SK-N-SH (cell line): Measurements from ENCODE around the gene IP6K2. TPM values are rescaled to one million over a fixed set of nuclear protein-coding genes. Genes with fewer than 3 reads are reported as not detected.

ENCODE experiments used
- CTCF ChIA-PET: fragments of 300-600, 350-600 bp; formaldehyde crosslinking; extraction: SDS; loops from one replicate; lab custom pipeline; 2021; lab: Yijun Ruan, JAX
- POLR2A ChIA-PET: fragments of 350-600 bp; sonication (Branson Sonifier 250); formaldehyde crosslinking; extraction: SDS; loops from one replicate; lab custom pipeline; 2020; ENCODE audit warnings: antibody characterized with exemption, inconsistent platforms; lab: Yijun Ruan, JAX
- DNase-seq: peaks from one replicate; pipeline ENCODE4 v3.0.0; 2012
- H2AFZ ChIP-seq: fragments of 200-600 bp; sonication (generic); 2 replicates; pipeline ENCODE4 v1.8.1; 2016; ENCODE audit warnings: antibody characterized with exemption, mild to moderate bottlenecking, low read depth
- H3F3A ChIP-seq: fragments of 200-600 bp; sonication (generic); replicated peaks from 2 replicates; pipeline ENCODE3; 2016; ENCODE audit warnings: antibody characterized with exemption, mild to moderate bottlenecking; ENCODE audit not compliant: insufficient read depth
- H3K27ac ChIP-seq, 2 experiments: fragments of 200-500 bp in 1 of 2; fragments of 200-600 bp in 1 of 2; sonication (Bioruptor generic) in 1 of 2; sonication (generic), shearing (Covaris generic) in 1 of 2; 2 replicates each; pipeline versions ENCODE4 v1.5.1 to v1.6.1; 2014 to 2016; ENCODE audit warnings: low read depth in 2 of 2, inconsistent platforms in 1 of 2, low read length in 1 of 2, mild to moderate bottlenecking in 1 of 2, mixed read lengths in 1 of 2
- H3K27me3 ChIP-seq: fragments of 200-600 bp; sonication (generic), shearing (Covaris generic); 2 replicates; pipeline ENCODE4 v1.6.1; 2016; ENCODE audit warnings: mixed run types; ENCODE audit not compliant: insufficient read depth
- H3K36me3 ChIP-seq, 2 experiments: fragments of 200-500 bp in 1 of 2; fragments of 200-600 bp in 1 of 2; sonication (Bioruptor generic) in 1 of 2; sonication (generic) in 1 of 2; replicated peaks in 1 of 2; 2 replicates each; pipeline versions ENCODE3 to v1.5.1; 2014 to 2016; ENCODE audit warnings: low read length in 1 of 2, mild to moderate bottlenecking in 1 of 2; ENCODE audit not compliant: insufficient read depth in 2 of 2, control insufficient read depth in 1 of 2
- H3K4me1 ChIP-seq, 2 experiments: fragments of 200-500 bp in 1 of 2; fragments of 200-600 bp in 1 of 2; sonication (Bioruptor generic) in 1 of 2; sonication (generic), shearing (Covaris generic) in 1 of 2; 2 replicates each; pipeline versions ENCODE4 v1.5.1 to v1.6.1; 2014 to 2016; ENCODE audit warnings: low read depth in 1 of 2, low read length in 1 of 2, mixed run types in 1 of 2; ENCODE audit not compliant: insufficient read depth in 2 of 2, control insufficient read depth in 1 of 2
- H3K4me2 ChIP-seq: fragments of 200-600 bp; sonication (generic), shearing (Covaris generic); 2 replicates; pipeline ENCODE4 v1.6.1; 2017; ENCODE audit warnings: mixed run types
- H3K4me3 ChIP-seq, 2 experiments: fragments of 200-500 bp in 1 of 2; fragments of 200-600 bp in 1 of 2; sonication (Bioruptor generic) in 1 of 2; sonication (generic), shearing (Covaris generic) in 1 of 2; 2 replicates each; pipeline versions ENCODE4 v1.5.1 to v1.8.1; 2014 to 2016; ENCODE audit warnings: low read depth in 2 of 2, inconsistent platforms in 1 of 2, low read length in 1 of 2, mild to moderate bottlenecking in 1 of 2, mixed read lengths in 1 of 2, moderate library complexity in 1 of 2
- H3K79me2 ChIP-seq: fragments of 200-600 bp; sonication (generic); 2 replicates; pipeline ENCODE4 v1.8.1; 2017; ENCODE audit warnings: mild to moderate bottlenecking; ENCODE audit not compliant: insufficient read depth
- H3K9ac ChIP-seq: fragments of 200-600 bp; sonication (generic); 2 replicates; pipeline ENCODE4 v1.6.1; 2017; ENCODE audit warnings: mixed run types
- H3K9me2 ChIP-seq: fragments of 200-600 bp; sonication (generic); 2 replicates; pipeline ENCODE4 v1.6.1; 2017; ENCODE audit warnings: mixed run types
- H3K9me3 ChIP-seq: fragments of 200-600 bp; sonication (generic); 2 replicates; pipeline ENCODE4 v1.6.1; 2017; ENCODE audit warnings: mixed run types, mild to moderate bottlenecking, moderate library complexity
- H4K20me1 ChIP-seq: fragments of 200-600 bp; sonication (generic); 2 replicates; pipeline ENCODE4 v1.6.1; 2017; ENCODE audit warnings: mild to moderate bottlenecking, mixed run types; ENCODE audit not compliant: insufficient read depth
- CHD2 ChIP-seq: fragments of 150-350 bp; IDR thresholded peaks from 2 replicates; pipeline ENCODE4 v1.6.1; 2018; ENCODE audit warnings: low read length; ENCODE audit not compliant: partially characterized antibody
- ELF1 ChIP-seq: IDR thresholded peaks from 2 replicates; pipeline ENCODE4 v1.4.0; 2012
- JUND ChIP-seq: IDR thresholded peaks from 2 replicates; pipeline ENCODE4 v1.4.0; 2012
- MXI1 ChIP-seq: IDR thresholded peaks from 2 replicates; pipeline ENCODE4 v1.6.1; 2012; ENCODE audit warnings: mild to moderate bottlenecking, low read depth, low read length, improper control_type of control experiment
- RFX5 ChIP-seq: IDR thresholded peaks from 2 replicates; pipeline ENCODE4 v1.6.1; 2012; ENCODE audit warnings: mild to moderate bottlenecking, improper control_type of control experiment, low read length
- RXRA ChIP-seq: IDR thresholded peaks from 2 replicates; pipeline ENCODE4 v1.4.0; 2012; ENCODE audit warnings: low read depth, mild to moderate bottlenecking, borderline replicate concordance
- TCF12 ChIP-seq: IDR thresholded peaks from 2 replicates; pipeline ENCODE4 v1.4.0; 2012
- TEAD4 ChIP-seq: IDR thresholded peaks from 2 replicates; pipeline ENCODE4 v1.4.0; 2012; ENCODE audit warnings: mild to moderate bottlenecking, borderline replicate concordance; ENCODE audit not compliant: insufficient read depth
- YY1 ChIP-seq: IDR thresholded peaks from 2 replicates; pipeline ENCODE4 v1.4.0; 2012; ENCODE audit warnings: low read depth, mild to moderate bottlenecking
- WGBS: methylation state at CpG from one replicate; pipeline ENCODE4 v1.1.6; 2017; ENCODE audit warnings: low lambda C conversion rate; 5-methylcytosine and 5-hydroxymethylcytosine counted together
- polyA plus RNA-seq, 3 experiments: library from polyadenylated mRNA; depleted of rRNA; stranded (reverse); fragments of >200 nt; gene quantifications; 2 replicates each; pipeline ENCODE4 v1.2.3, GENCODE V29; 2012
- TF ChIP-seq, protein P1 (sequence below): IDR thresholded peaks from 2 replicates; pipeline ENCODE4; 2012
- TF ChIP-seq, protein P2 (sequence below): fragments of 150-350 bp; IDR thresholded peaks from 2 replicates; pipeline ENCODE4 v1.6.1; 2016; ENCODE audit warnings: mild to moderate bottlenecking, low read depth, low read length
- TF ChIP-seq, protein P3 (sequence below): IDR thresholded peaks from 2 replicates; pipeline ENCODE4 v1.4.0; 2012; ENCODE audit warnings: low read depth

Gene IP6K2
- polyA plus RNA-seq, 1 of the 3 experiments (the other 2 are of a cell fraction) = 178 TPM

DNA sequence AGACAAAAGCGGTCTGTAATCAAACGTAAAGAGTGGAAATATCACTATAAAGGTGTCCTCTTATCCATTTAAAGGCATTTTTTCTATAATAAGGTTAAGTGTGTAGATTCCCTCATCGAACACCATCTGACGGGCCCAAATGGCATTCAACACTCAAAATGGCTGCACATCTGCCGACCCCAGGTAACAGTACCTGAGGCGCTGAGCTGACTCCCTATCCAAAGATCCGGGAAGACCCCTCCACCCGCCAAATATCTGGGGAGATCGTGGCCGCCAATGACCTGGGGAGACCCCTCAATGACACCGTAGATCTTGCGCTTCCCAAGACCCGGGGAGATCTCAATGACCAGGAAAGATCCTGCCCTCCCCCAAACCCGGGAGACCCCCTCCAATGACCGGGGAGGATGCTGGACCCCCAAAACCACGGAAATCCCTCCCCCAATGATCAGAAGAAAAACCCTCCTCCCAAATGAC, 476 bp downstream of the IP6K2 start:
- WGBS = 0% methylated on average over 14 of the region's 16 CpGs
- TF ChIP-seq, protein P1, sequence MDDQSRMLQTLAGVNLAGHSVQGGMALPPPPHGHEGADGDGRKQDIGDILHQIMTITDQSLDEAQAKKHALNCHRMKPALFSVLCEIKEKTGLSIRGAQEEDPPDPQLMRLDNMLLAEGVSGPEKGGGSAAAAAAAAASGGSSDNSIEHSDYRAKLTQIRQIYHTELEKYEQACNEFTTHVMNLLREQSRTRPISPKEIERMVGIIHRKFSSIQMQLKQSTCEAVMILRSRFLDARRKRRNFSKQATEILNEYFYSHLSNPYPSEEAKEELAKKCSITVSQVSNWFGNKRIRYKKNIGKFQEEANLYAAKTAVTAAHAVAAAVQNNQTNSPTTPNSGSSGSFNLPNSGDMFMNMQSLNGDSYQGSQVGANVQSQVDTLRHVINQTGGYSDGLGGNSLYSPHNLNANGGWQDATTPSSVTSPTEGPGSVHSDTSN = no peak
- TF ChIP-seq ELF1 = no peak
- peak; percentile 42; the same call in 1 of the 2 replicates for TF ChIP-seq YY1
- TF ChIP-seq TCF12 = no peak
- TF ChIP-seq, protein P2, sequence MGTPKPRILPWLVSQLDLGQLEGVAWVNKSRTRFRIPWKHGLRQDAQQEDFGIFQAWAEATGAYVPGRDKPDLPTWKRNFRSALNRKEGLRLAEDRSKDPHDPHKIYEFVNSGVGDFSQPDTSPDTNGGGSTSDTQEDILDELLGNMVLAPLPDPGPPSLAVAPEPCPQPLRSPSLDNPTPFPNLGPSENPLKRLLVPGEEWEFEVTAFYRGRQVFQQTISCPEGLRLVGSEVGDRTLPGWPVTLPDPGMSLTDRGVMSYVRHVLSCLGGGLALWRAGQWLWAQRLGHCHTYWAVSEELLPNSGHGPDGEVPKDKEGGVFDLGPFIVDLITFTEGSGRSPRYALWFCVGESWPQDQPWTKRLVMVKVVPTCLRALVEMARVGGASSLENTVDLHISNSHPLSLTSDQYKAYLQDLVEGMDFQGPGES = no peak
- no peak for TF ChIP-seq RXRA
- TF ChIP-seq, protein P3, sequence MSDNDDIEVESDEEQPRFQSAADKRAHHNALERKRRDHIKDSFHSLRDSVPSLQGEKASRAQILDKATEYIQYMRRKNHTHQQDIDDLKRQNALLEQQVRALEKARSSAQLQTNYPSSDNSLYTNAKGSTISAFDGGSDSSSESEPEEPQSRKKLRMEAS = no peak
- TF ChIP-seq TEAD4 = 0 out of 2 replicates have a peak, but pooled peaks have one; percentile 12
- peak; percentile 42 for DNase-seq
- Histone ChIP-seq H3K79me2 (peaks cover 55% of the 10 kb centered on the region), H3K4me2 (peak overlapping the region; percentile 71), H3K9me3 (no peaks in the 10 kb centered on the region), H3K9me2 (no peaks in the 10 kb centered on the region), H4K20me1 (peaks cover 44% of the 10 kb centered on the region), H2AFZ (peak overlapping the region; percentile 72; the same call in 1 of the 2 replicates), H3K36me3 (peaks cover 14 to 32% of the 10 kb centered on the region in 2 experiments), H3K4me3 (peak overlapping the region; percentile 84 to 90), H3F3A (no peaks in the 10 kb centered on the region), H3K27me3 (no peaks in the 10 kb centered on the region), H3K9ac (peak overlapping the region; percentile 100), H3K4me1 (peaks cover 8 to 13% of the 10 kb centered on the region in 2 experiments; a peak in 3 of 4 replicates), H3K27ac (peak overlapping the region; percentile 85 to 94)
- CTCF ChIA-PET = interaction anchor here (0.8 to 5.3 kb wide), 6 partner anchors 12 to 116 kb away, joined by 3 to 21 read pairs (median 4); partner anchors contain the start of gene NCKIPSD
- POLR2A ChIA-PET = interaction anchor here (0.6 to 1.6 kb wide), 16 partner anchors 8 to 774 kb away, joined by 3 to 7 read pairs (median 4); partner anchors contain the start of genes CELSR3, NDUFAF3, PRKAR2A and QRICH1

DNA sequence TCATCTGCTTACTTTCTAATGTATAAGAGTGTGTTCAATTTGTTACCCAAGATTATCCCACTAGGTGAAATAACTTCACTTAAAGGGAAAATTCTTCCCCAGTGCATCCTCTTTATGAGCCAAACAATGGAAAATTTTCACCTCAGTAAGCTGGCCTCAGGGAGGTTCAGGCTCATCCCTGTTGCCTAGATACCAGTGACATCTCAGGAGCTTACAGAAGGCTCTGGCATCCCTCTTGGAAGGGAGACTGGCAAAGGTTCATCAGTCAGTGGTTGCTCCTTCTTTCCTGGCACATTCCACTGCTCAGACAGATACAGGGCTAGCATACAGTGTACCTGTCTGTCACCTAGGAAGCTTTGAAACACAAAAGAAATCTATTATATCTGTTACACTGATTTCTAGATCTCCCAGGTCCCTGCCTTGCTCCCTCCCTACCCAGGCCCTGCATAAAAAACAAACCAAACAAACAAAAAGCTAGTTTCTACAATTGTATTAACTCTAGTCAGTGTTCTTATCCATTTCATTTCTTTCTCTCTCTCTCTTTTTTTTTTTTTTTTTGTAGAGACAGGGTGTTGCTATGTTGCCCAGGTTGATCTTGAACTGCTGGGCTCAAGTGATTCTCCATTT, 1.7 kb downstream of the IP6K2 start:
- Histone ChIP-seq H2AFZ (no peak overlapping the region), H3K27me3 (no peaks in the 10 kb centered on the region), H4K20me1 (peaks cover 57% of the 10 kb centered on the region), H3K79me2 (peaks cover 68% of the 10 kb centered on the region), H3K4me1 (peaks cover 8 to 13% of the 10 kb centered on the region in 2 experiments; a peak in 3 of 4 replicates), H3K27ac (peak overlapping the region in 1 of 2 experiments; percentile 23; a peak in 1 of 4 replicates), H3K9me3 (no peaks in the 10 kb centered on the region), H3K4me2 (peak overlapping the region; percentile 71), H3K9me2 (no peaks in the 10 kb centered on the region), H3K4me3 (peak overlapping the region; percentile 84 to 90), H3F3A (peaks cover 7% of the 10 kb centered on the region), H3K36me3 (peaks cover 17 to 45% of the 10 kb centered on the region in 2 experiments), H3K9ac (peak overlapping the region; percentile 100; the same call in 1 of the 2 replicates)
- ChIA-PET POLR2A (no interaction called here), CTCF (interaction anchor here (1.0 to 5.3 kb wide), 3 partner anchors 24 to 117 kb away, joined by 3 to 21 read pairs (median 20); partner anchors contain the start of gene NCKIPSD)
- DNase-seq = peak; percentile 52
- TF ChIP-seq RFX5 (peak; percentile 81), MXI1 (0 out of 2 replicates have a peak, but pooled peaks have one; percentile 49), CHD2 (no peak), JUND (no peak)
